ENCODE results near the gene NOXA1.

The NOXA1 gene

DNA sequence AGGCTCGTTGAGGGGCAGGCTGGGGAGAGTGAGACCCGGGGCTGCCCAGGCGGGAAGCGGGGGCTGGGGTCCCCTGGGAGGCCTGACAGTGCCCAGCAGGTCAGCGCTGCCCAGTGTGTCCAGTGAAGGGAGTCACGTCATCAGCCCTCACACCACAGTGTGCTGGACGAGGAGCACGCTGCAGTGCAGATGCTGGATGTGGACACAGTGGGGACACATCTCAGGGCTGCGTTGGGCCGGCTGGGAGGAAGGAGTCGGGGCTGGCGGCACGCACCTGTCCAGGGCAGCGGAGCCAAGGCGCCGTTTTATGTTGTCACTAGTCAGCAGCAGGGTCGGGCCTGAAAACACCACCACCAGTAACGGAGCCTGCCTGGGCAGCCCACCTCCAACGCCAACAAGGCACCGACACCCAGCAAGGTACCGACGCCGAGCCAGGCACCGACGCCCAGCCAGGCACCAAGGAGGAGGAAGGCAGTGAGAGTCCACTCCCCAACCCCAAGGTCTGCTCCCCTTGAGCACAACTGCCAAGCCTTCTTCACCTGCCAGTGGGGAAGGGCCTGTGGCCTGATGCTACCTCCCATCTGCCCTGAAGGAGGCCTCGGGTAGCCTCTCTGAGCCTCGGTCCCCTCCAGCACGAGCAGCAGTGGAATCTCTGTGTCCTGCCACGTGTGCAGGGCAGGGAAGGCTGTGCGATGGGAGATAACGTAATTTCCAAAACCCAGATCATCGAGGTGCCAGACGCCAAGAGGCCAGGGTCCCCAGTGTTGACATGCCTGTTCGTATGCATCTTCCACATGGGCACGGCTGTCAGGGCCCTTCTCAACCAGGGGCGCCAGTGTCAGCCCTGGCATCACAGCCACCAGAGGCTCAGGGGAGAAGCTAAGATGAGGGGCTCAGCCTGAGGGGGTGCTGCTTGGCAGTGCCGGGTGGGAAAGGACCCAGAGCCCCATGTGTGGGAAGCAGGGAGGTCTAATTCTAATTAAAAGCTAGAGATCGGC, 57.8 kb downstream of the NOXA1 start:
- TF ChIP-seq, protein P1, sequence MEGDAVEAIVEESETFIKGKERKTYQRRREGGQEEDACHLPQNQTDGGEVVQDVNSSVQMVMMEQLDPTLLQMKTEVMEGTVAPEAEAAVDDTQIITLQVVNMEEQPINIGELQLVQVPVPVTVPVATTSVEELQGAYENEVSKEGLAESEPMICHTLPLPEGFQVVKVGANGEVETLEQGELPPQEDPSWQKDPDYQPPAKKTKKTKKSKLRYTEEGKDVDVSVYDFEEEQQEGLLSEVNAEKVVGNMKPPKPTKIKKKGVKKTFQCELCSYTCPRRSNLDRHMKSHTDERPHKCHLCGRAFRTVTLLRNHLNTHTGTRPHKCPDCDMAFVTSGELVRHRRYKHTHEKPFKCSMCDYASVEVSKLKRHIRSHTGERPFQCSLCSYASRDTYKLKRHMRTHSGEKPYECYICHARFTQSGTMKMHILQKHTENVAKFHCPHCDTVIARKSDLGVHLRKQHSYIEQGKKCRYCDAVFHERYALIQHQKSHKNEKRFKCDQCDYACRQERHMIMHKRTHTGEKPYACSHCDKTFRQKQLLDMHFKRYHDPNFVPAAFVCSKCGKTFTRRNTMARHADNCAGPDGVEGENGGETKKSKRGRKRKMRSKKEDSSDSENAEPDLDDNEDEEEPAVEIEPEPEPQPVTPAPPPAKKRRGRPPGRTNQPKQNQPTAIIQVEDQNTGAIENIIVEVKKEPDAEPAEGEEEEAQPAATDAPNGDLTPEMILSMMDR (IDR thresholded peaks at IDR 0.05; ENCODE audit: poor library complexity, severe bottlenecking): no peak
- Histone ChIP-seq H3K4me3 (ENCODE audit: severe bottlenecking) (no peak overlapping the region), H3K4me1 (ENCODE audit: insufficient read depth, poor library complexity, severe bottlenecking) (peaks cover 11% of the 10 kb centered on the region), H3K36me3 (ENCODE audit: low read depth) (no peaks in the 10 kb centered on the region), H3K27ac (ENCODE audit: poor library complexity, severe bottlenecking) (peak overlapping the region; percentile 20), H3K9me3 (ENCODE audit: severe bottlenecking) (peaks cover 3% of the 10 kb centered on the region), H3K27me3 (ENCODE audit: insufficient read depth, poor library complexity, severe bottlenecking) (no peaks in the 10 kb centered on the region)
- ATAC-seq (ENCODE audit: low read depth): no peak
- DNase-seq (ENCODE audit: low spot score): peak; percentile 61

DNA sequence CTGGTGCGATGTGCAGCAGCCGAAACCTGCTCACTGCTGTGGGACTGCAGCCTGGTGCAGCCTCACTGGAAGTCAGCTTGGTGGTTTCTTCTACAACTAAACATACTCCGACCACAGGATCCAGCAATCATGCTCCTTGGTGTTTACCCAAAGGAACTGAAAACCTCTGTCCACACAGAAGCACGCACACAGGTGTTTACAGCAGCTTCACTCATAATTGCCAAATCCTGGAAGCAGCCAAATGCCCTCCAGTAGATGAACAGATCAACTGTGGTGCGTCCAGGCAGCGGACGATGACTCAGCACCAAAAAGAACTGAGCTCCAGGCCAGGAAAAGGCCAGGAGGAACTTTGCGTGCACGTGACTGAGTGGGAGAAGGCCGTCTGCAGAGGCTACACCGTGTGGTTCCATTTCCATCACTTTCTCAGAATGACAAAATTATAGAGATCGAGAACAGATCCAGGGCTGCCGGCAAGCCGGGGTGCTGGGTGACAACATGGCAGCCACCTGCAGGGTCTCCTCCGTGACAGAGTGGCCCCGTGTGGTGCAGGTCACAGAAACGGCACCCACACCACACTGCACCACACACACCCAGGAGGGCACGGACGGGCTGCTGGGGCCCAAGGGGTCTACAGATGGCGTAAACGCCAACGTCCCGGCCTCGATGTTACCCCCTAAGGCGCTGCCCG, 59.0 kb downstream of the NOXA1 start:
- H3K4me3 ChIP-seq (ENCODE audit: severe bottlenecking): no peak overlapping the region
- H3K36me3 ChIP-seq (ENCODE audit: low read depth): no peaks in the 10 kb centered on the region
- peaks cover 11% of the 10 kb centered on the region for H3K4me1 ChIP-seq (ENCODE audit: insufficient read depth, poor library complexity, severe bottlenecking)
- H3K27ac ChIP-seq (ENCODE audit: poor library complexity, severe bottlenecking): peak overlapping the region; percentile 20
- DNase-seq (ENCODE audit: low spot score): peak; percentile 73
- peak; percentile 81 for ATAC-seq (ENCODE audit: low read depth)
- TF ChIP-seq, protein P1 (IDR thresholded peaks at IDR 0.05; ENCODE audit: poor library complexity, severe bottlenecking): no peak
- no peaks in the 10 kb centered on the region for H3K27me3 ChIP-seq (ENCODE audit: insufficient read depth, poor library complexity, severe bottlenecking)
- no peaks in the 10 kb centered on the region for H3K9me3 ChIP-seq (ENCODE audit: severe bottlenecking)
